RWPE1 (cell line): Measurements from ENCODE around the gene MYH6.

Experiments
- CTCF ChIA-PET: fragments of 350-600 bp; sonication (Branson Sonifier 250); formaldehyde crosslinking; extraction: SDS; loops from one replicate; lab custom pipeline; 2021; lab: Yijun Ruan, JAX
- POLR2A ChIA-PET: fragments of 400-600 bp; formaldehyde crosslinking; extraction: SDS; loops from one replicate; lab custom pipeline; 2020; ENCODE audit warnings: antibody characterized with exemption; ENCODE audit not compliant: low non-redundant PET; lab: Yijun Ruan, JAX
- DNase-seq: peaks from one replicate; pipeline ENCODE4 v3.0.0; 2012; ENCODE audit warnings: low spot score
- H3K27ac ChIP-seq: fragments of 450-650 bp; 2 replicates; pipeline ENCODE4 v1.5.1; 2017
- CTCF ChIP-seq: fragments of 450-650 bp; conservative IDR thresholded peaks from 2 replicates; pipeline ENCODE4 v1.5.1; 2017; ENCODE audit warnings: low read depth, mild to moderate bottlenecking

The MYH6 gene

GRCh38 chr14:23347406-23348296 lies 60.4 kb downstream of the MYH6 start:
- no peak for TF ChIP-seq CTCF
- H3K27ac ChIP-seq, result no peak overlapping the region
- DNase-seq, result no peak
- ChIA-PET CTCF (no interaction called here), POLR2A (interaction anchor here (0.5 kb wide), 1 partner anchor 16 kb away, joined by 6 read pairs; no protein-coding TSS in a partner anchor)

- POLR2A ChIA-PET, result no interaction called here
- TF ChIP-seq CTCF, result no peak
- CTCF ChIA-PET, result interaction anchor here (0.7 kb wide), 1 partner anchor 26 kb away, joined by 3 read pairs; the partner anchor contains the start of gene IL25
- H3K27ac ChIP-seq, result no peak overlapping the region
- DNase-seq, result no peak
Measured at GRCh38 chr14:23346693-23347405, 61.2 kb downstream of the MYH6 start.

GRCh38 chr14:23345987-23346692 lies 61.9 kb downstream of the MYH6 start:
- H3K27ac ChIP-seq, result no peak overlapping the region
- DNase-seq, result no peak
- POLR2A ChIA-PET, result interaction anchor here (0.6 kb wide), 1 partner anchor 769 kb away, joined by 3 read pairs; the partner anchor contains the start of gene NRL
- TF ChIP-seq CTCF, result no peak
- CTCF ChIA-PET, result interaction anchor here (0.5 to 1.3 kb wide), 4 partner anchors 27 to 247 kb away, joined by 3 to 5 read pairs (median 3); partner anchors contain the start of gene IL25

GRCh38 chr14:23344481-23344880 lies 63.6 kb downstream of the MYH6 start:
- CTCF ChIA-PET, result interaction anchor here (1.0 to 1.3 kb wide), 2 partner anchors 35 to 36 kb away, joined by 5 to 6 read pairs; no protein-coding TSS in a partner anchor
- no peak for DNase-seq
- H3K27ac ChIP-seq, result no peak overlapping the region
- TF ChIP-seq CTCF, result no peak
- POLR2A ChIA-PET, result no interaction called here

GRCh38 chr14:23339506-23340268 lies 68.4 kb downstream of the MYH6 start:
- ChIA-PET CTCF (interaction anchor here (0.6 kb wide), 1 partner anchor 27 kb away, joined by 3 read pairs; no protein-coding TSS in a partner anchor), POLR2A (no interaction called here)
- no peak for DNase-seq
- TF ChIP-seq CTCF, result no peak
- no peak overlapping the region for H3K27ac ChIP-seq
